Pancreas (tissue), 10 donors: ENCODE data around the gene RPS26. TPM values are rescaled to one million over a fixed set of nuclear protein-coding genes. Genes with fewer than 3 reads are reported as not detected.

Source experiments
- ATAC-seq, 4 donors: fragments of 200-7000 bp; cut with Tn5 transposase; one replicate each; pipeline versions ENCODE4 v1.8.0 to v1.9.1; 2020; ENCODE audit warnings: mild to moderate bottlenecking in 4 of 4, moderate library complexity in 4 of 4
- DNase-seq, 6 donors: peaks; one replicate each; pipeline ENCODE4 v3.0.0-alpha.2; 2020
- FAIRE-seq: peaks from 2 replicates; lab custom pipeline; 2012; peaks lifted over from hg19 to GRCh38; lab: Jason Lieb, UNC
- H3K27ac ChIP-seq, 4 donors: fragments of 200-600 bp; sonication (generic); 1 replicate in 3 of 4; 2 replicates in 1 of 4; pipeline versions ENCODE4 v1.5.0 to v1.8.0; 2020
- H3K27me3 ChIP-seq, 4 donors: fragments of 200-600 bp; one replicate each; pipeline ENCODE4 v1.8.0; 2021
- H3K36me3 ChIP-seq, 3 donors: fragments of 200-600 bp; sonication (generic) in 1 of 3; one replicate each; pipeline versions ENCODE4 v1.5.0 to v1.8.0; 2020 to 2021
- H3K4me1 ChIP-seq, 3 donors: fragments of 200-600 bp; one replicate each; pipeline ENCODE4 v1.8.0; 2021
- H3K4me3 ChIP-seq, 4 donors: fragments of 200-600 bp; sonication (generic) in 2 of 4; one replicate each; pipeline versions ENCODE4 v1.5.0 to v1.8.0; 2020 to 2021
- H3K9me3 ChIP-seq, 4 donors: fragments of 200-600 bp; one replicate each; pipeline ENCODE4 v1.8.0; 2021
- WGBS, 2 donors: extraction: QIAGEN DNeasy Blood & Tissue Kit; methylation state at CpG; one replicate each; pipeline ENCODE4 v1.1.7; 2013; 5-methylcytosine and 5-hydroxymethylcytosine counted together
- intact Hi-C, 3 donors: fragments of 100-400 bp; cut with DNase I; formaldehyde crosslinking; loops; one replicate each; pipeline versions ENCODE4 v1.11.1 to v1.14.2; 2022
- polyA plus RNA-seq, 2 donors: library from polyadenylated mRNA; stranded (reverse); fragments of 200-250 nt; gene quantifications; one replicate each; pipeline ENCODE4 v1.2.3, GENCODE V29; 2013
- total RNA-seq, 6 donors: library from RNA; stranded (reverse); fragmentation: NEBNext Ultra II Directional in 4 of 6; extraction: Animal tissue kit (Norgen Biotek cat#: 25700) in 4 of 6; gene quantifications; one replicate each; pipeline versions ENCODE4 v1.2.1 to v1.2.4, GENCODE V29; 2021 to 2023
- TF ChIP-seq, protein P1 (sequence below), 4 donors: fragments of 200-600 bp; sonication (generic) in 3 of 4; IDR thresholded peaks; one replicate each; pipeline versions ENCODE4 v1.5.0 to v1.8.0; 2021; ENCODE audit warnings: antibody characterized with exemption in 4 of 4
- donor health status: healthy with polysubstance abuse.
- donor health status: DM: no; HTN: no; CAD: no; lungs with moderate emphysema.
- donor health status: DM: no; HTN: no; CAD: no.
- donor health status: control.
- donor health status: control.
- donor health status: Bipolar disorder and iron deficiency.
- donor health status: DM: yes; HTN: yes; CAD: no.
- donor health status: DM: no; HTN: no; CAD: no.
- donor health status: DM: no; HTN: no; CAD: no.
- donor health status: DM: yes; HTN: yes; CAD: no.

RPS26 gene
- total RNA-seq = 10 to 100 TPM; 13.8 to 37.2 (median 27.5) TPM
- polyA plus RNA-seq = 100 to 1,000 TPM; 438 to 593 TPM

DNA sequence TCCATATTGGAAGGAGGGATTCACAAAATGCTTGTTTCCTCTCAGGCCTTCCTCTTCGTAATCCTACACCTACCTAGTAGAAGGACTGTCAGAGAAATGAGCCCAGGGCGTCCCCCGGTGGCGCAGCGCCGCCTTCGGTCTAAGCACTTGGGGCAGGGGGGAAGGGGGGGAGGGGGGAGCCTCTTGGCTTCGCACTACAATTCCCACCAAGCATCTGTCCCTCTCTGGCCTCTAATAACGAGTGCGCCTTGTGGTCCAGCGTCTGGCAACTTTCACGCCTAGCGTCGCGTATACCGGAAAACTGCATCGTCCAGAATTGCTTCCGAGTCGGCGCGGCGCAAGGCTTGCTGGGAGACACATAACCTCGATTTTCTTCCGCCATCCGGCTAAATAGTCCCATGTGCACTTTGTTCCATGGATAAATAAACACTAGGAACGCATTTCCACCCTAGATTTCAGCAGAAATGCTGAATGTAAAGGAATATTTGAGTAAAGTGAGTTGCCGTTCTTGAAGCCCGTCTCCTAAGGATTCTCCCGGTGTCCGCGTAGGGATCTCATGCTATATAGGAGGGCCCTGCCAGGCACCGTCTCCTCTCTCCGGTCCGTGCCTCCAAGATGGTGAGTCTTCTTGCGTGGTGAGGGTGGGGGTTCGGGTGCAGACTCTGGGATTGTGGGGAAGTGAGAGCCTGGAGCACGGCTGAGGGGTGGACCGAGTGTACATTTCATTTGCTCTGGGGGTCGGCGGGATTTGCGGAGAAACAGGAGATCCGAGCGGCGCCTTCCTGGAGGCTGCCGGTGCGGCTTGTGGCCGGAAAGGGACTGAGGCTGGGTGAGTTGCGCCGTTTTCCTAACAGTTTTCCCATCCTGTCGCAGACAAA lies at the start of gene RPS26:
RPS26 (plus strand) TSS at position 367 of the 878 bp plus-strand sequence; CDS start at position 616, 249 bp downstream.
- Histone ChIP-seq H3K4me1 (peaks cover 5 to 12% (median 5%) of the 10 kb centered on the region in 3 donors), H3K36me3 (peaks cover 6 to 19% (median 12%) of the 10 kb centered on the region in 3 donors), H3K27ac (peak within 1 kb of the TSS; percentile 69 to 90 (median 86)), H3K9me3 (no peaks in the 10 kb centered on the region), H3K27me3 (no peaks in the 10 kb centered on the region), H3K4me3 (peak within 1 kb of the TSS; percentile 34 to 92 (median 69))
- intact Hi-C loops = no loop called here
- FAIRE-seq (no peak), DNase-seq (peak; percentile 89 to 97 (median 95)), ATAC-seq (peak; percentile 92 to 97 (median 94))
- TF ChIP-seq, protein P1, sequence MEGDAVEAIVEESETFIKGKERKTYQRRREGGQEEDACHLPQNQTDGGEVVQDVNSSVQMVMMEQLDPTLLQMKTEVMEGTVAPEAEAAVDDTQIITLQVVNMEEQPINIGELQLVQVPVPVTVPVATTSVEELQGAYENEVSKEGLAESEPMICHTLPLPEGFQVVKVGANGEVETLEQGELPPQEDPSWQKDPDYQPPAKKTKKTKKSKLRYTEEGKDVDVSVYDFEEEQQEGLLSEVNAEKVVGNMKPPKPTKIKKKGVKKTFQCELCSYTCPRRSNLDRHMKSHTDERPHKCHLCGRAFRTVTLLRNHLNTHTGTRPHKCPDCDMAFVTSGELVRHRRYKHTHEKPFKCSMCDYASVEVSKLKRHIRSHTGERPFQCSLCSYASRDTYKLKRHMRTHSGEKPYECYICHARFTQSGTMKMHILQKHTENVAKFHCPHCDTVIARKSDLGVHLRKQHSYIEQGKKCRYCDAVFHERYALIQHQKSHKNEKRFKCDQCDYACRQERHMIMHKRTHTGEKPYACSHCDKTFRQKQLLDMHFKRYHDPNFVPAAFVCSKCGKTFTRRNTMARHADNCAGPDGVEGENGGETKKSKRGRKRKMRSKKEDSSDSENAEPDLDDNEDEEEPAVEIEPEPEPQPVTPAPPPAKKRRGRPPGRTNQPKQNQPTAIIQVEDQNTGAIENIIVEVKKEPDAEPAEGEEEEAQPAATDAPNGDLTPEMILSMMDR (IDR thresholded peaks at IDR 0.05) = peak in 2 of 4 donors; percentile 11 to 28
- 0 to 1% methylated on average over 50 of the region's 50 CpGs for WGBS, 2 donors

DNA sequence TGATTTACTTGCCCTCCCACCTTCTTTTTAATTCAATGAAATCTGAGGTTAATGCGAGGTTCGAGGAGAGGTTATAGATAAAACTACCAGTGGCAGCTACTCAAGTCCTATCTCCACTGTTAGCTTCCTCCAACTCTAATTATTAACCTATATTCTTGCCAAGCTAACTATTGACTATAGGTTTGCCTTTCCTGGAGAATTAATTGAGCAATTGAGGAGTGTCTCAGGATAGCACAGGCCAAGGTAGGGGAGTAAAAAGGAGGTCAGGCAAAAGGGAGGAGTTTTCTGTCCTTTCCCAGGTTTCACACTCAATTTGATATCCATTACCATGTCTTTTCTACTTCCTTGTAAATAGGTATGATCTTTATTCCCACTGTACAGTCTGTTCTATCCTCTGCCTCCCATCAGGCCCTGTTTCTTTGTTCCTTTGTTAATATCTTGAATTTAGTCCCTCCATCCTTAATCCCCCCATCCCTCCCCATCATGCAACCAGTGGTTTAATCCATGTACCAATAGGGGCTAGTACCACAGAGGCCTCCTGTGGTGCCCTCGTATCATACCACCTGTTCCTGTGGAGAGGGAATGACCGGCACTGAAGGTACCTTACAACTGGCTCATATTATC lies 48.4 kb upstream of the RPS26 start:
- no peak for DNase-seq
- no peak for FAIRE-seq
- Histone ChIP-seq H3K4me3 (no peak overlapping the region), H3K9me3 (no peaks in the 10 kb centered on the region), H3K36me3 (peaks cover 3 to 53% (median 35%) of the 10 kb centered on the region in 3 donors), H3K27me3 (no peaks in the 10 kb centered on the region), H3K4me1 (peaks cover 0 to 8% (median 5%) of the 10 kb centered on the region in 3 donors), H3K27ac (no peak overlapping the region)
- TF ChIP-seq, protein P1 (IDR thresholded peaks at IDR 0.05) = no peak
- ATAC-seq = no peak
- intact Hi-C loops = no loop called here
- WGBS, 2 donors = 65 to 67% methylated on average over 4 of the region's 4 CpGs

DNA sequence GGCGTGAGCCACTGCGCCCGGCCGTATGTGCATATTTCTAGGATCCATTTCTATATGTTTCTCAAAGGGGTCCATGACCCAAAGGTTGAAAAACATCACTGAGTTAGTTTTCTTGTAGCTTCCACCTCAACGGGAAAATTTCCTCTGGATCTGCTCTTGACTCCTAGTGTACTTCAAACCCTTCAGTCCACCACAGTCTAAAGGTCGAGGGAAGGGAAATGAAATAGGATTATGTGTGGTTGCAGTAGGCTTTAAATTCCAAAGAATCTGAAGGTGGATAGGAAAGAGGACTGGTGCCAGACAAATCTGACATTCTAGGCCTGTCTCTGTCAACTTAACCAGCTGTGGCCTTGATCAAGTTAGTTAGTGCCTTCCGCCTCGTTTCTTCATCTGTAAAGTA lies 46.4 kb upstream of the RPS26 start:
- TF ChIP-seq, protein P1 (IDR thresholded peaks at IDR 0.05) = no peak
- H3K27me3 ChIP-seq = no peaks in the 10 kb centered on the region
- no peaks in the 10 kb centered on the region for H3K9me3 ChIP-seq
- peak overlapping the region in 1 of 4 donors; percentile 83 for H3K27ac ChIP-seq
- H3K36me3 ChIP-seq = peaks cover 3 to 38% (median 31%) of the 10 kb centered on the region in 3 donors
- ATAC-seq = no peak
- no peak overlapping the region for H3K4me3 ChIP-seq
- no peak for FAIRE-seq
- intact Hi-C loops = loop anchor here in 1 of 3 donors (5.0 kb wide), 1 partner anchor 42 kb away; no protein-coding TSS in a partner anchor
- DNase-seq = no peak
- peaks cover 0 to 9% (median 5%) of the 10 kb centered on the region in 3 donors for H3K4me1 ChIP-seq
- WGBS, 2 donors = 60 to 64% methylated on average over 8 of the region's 8 CpGs

DNA sequence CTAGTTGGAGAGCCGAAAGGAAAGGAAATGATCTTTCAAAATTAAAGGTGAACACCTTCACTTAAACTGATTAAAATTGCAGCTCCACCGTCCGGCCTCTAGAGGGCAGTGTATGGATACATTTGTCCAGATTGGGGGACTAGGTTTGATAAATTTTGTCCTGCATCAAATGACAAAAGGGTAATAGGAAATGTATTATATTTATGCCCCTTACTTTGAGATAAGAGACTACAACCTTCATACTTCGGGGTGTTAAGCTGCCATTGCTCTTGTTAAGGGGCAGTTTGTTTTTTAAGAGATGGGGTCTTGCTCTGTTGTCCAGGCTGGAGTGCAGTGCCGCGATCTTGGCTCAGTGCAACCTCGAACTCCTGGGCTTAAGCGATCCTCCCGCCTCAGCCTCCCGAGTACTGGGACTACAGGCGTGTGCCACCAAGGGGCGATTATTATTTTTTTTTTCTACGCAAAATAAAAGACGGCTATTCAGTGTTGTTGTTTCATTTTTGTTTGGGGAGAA lies 45.5 kb upstream of the RPS26 start:
- Histone ChIP-seq H3K27ac (peak overlapping the region; percentile 61 to 83 (median 68)), H3K9me3 (no peaks in the 10 kb centered on the region), H3K27me3 (no peaks in the 10 kb centered on the region), H3K36me3 (peaks cover 0 to 29% (median 22%) of the 10 kb centered on the region in 3 donors), H3K4me1 (peaks cover 0 to 12% (median 5%) of the 10 kb centered on the region in 3 donors), H3K4me3 (peak overlapping the region; percentile 44 to 67 (median 65))
- FAIRE-seq (peak; percentile 85), ATAC-seq (peak; percentile 65 to 84 (median 72)), DNase-seq (peak in 3 of 6 donors; percentile 50 to 67 (median 54))
- TF ChIP-seq, protein P1 (IDR thresholded peaks at IDR 0.05) = peak; percentile 64 to 82 (median 70)
- WGBS, 2 donors = 8 to 10% methylated on average over 14 of the region's 14 CpGs
- intact Hi-C loops = loop anchor here in 1 of 3 donors (5.0 kb wide), 1 partner anchor 41 kb away; no protein-coding TSS in a partner anchor
